ENCODE data around the gene ALDOA.
A peak's percentile ranks its signal among the peaks of the same experiment; 100 is the strongest.
"Not testable (repeated sequence)": the region's sequence is repeated elsewhere in the genome, so short reads cannot be mapped to it uniquely, and the experiment has no call there.

ALDOA gene

DNA sequence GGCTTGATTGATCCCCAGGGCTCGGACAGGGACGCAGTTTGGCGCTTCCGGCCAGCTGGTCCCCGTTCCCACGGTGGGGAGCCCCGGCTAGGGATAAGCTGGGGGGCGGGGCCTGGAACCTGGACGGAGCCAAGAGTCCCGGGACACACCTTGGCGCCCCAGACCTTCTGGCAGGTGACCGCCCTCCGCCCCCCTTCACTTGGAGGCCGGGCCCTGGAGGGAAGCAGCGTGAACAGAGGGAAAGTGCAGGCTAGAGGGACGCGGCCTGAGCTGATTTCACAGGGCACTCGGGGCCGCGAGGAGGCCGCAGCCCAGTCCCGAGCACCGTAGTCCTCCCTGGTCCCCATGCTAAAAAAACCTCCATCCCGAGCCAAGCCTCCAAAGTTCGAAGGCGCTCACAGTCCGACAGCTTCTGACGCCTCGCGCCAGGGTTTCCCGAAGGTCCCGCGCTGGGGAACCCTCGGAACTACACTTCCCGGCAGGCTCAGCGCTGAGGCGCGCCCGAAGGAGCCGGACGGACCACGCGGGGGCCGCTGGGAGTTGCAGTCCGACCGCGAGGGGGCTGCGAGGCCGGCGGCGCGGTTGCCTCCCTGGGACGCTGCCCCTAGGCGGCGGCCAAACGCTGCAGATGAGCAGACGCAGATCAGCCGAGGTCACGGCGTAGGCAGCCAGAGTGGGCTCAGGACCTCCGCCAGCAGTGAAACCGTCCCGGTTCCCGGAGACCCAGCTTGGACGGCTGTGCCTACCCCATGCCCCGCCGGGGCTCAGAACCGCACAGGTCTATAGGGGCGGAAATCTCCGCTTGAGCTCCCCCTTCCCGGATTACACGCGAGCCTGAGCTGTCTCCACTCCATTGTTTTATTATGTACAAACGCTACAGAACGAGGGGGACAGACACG, 26.2 kb downstream of the ALDOA start, which contains the start of gene TBX6:
TSS of gene TBX6 (minus strand) at position 451 of the 899 bp plus-strand sequence. CDS start 731 bp downstream, outside the sequence.
- DNase-seq (ENCODE audit: low read depth), result peak; percentile 91

GRCh38 chr16:30092373-30093010, 26.9 kb downstream of the ALDOA start:
- peak; percentile 62 for DNase-seq (ENCODE audit: low read depth)

GRCh38 chr16:30094541-30095165, 29.1 kb downstream of the ALDOA start:
- no peak for DNase-seq (ENCODE audit: low read depth)

DNA sequence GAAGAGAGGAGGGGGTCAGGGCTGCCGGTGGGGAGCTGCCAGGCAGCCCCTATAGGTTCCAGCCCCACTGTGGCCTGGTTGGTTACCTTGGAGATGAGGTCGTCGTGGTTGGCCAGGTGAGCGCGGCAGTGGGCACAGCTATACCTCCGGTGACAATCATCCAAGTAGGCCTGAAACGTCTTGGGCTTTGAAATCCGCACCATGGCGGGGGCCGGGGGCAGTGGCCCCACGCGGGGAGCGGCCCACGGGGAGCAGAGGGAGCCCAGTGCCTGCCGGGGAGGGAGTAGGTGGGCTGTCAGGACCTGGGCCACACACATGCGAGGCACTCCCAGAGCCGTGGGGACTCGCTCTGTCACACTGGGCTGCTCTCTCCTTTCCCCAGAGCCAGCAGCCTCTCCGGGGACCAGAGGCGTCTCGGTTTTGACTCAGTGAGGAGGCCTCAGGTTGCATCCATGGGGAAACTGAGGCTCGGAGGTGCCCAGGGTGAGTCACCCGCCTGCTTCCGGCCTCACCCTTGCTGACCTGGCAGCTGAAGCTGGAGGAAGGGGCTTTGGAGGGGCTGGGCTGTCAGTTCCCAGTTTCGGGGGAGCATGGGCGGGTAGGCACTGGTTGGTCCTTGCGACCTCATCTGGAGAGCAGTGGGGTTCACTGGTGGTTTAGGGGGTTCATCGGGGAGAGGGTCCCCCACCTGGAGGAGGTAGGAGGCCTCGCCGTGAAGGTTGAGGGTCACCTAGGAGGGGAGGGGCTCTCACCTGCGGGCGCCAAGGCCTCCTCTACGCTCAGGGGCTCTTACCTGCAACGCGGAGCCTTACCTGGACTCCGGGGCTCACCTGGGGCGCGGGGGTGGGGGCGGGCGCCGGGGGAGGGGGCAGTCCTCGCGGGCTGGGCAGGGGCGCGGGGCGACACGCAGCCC, 29.9 kb downstream of the ALDOA start:
- DNase-seq (ENCODE audit: low read depth), result no peak

- peak; percentile 82 for DNase-seq (ENCODE audit: low read depth)
Measured at GRCh38 chr16:30096105-30096861, 30.7 kb downstream of the ALDOA start, which contains the start of gene YPEL3. Gene YPEL3 (minus strand): TSS chr16:30096213. CDS start chr16:30095482, 731 bp downstream.

DNA sequence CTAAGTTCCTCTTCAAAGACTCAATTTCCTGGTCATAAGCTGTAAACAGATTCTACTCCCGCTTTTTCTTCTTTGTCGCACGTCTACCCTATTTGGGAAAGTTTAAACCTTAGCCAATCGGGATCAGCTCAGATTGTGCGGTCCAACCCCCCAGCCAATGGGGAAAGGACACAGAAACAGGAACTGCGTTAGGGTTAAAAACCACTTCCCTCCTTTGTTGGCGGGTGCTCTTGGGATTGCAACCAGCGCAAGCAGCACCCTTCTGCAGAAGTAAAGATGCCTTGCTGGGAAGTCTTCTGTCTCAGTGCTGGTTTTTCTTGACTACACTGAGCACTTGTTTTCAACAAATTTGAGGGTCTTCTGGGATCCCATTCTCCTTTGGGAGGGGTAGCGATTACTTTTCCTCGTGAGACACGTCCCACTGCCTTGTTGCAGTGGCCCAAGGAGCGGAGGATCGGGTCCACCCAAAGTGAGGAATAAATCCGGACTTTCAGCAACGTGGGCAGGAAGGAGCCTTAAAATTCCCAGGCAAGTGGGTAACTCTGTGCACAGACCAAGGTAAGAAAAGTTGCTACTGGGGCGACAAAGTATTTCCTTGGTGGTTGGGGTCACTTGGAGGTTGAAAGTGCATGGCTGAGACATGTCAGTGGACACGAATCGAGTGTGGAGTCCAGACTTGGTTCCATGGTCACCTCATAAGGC, 31.5 kb downstream of the ALDOA start:
- no peak for DNase-seq (ENCODE audit: low read depth)

GRCh38 chr16:30104090-30104489, 38.5 kb downstream of the ALDOA start:
- no peak for DNase-seq (ENCODE audit: low read depth)

DNA sequence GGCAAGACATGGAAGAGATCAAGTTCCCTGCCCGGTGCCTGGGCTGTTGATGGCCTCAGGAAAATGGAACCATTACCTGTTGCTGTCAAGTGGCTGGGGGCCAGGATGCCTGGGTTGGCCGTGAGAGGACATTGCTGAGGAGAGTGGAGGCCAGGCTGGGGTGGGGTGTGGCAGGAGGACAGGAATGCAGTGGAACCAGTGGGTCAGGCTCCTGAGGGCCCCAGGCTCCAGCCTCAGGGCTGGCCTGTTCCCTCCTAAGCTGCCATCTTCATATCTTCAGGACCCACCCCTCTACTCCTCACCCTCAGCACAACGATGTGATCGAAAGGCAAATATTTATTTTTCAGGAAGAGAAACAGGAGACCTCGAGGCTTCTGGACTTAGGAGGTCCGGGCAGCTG, 38.9 kb downstream of the ALDOA start:
- DNase-seq (ENCODE audit: low read depth), result no peak

- DNase-seq (ENCODE audit: low read depth), result no peak
Measured at GRCh38 chr16:30108059-30108850, 42.7 kb downstream of the ALDOA start.

- DNase-seq (ENCODE audit: low read depth), result no peak
Measured at GRCh38 chr16:30110661-30111060, 45.1 kb downstream of the ALDOA start.

- DNase-seq (ENCODE audit: low read depth), result peak; percentile 58
Measured at GRCh38 chr16:30112197-30113030, 46.9 kb downstream of the ALDOA start.

DNA sequence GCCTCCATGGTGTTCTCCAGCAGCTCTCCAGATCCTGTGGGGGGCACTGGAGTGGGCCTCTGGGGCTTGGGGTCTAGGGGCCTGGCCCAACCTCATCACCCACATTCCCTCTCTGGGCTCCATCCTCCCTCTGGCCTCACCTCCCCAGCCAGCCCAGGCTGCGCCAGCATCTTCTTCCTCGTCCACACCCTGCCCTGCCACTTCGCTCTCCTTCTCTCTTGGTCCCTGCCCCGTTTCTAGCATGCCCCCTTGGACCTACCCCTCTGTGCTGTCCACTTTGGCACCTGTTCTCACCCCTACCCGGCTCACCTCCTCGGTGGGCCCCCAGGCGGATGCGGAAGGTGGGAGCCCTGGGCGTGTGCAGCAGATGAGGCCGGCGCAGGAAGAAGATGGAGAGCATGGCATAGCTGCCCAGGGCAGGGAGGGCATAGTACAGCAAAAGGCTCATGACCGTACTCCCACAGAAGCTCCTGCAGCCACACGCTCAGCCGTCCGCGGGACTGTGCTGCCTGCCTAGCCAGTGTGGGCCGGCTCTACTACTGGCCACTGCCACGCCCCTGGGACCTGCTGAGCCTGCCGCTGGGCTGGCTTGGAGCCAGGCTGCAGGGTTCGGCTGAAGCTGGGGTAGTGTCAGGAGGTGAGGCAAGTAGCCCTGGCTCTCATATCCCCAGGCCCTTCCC, 47.6 kb downstream of the ALDOA start, which contains the start of gene GDPD3:
TSS of gene GDPD3 (minus strand) at position 507 of the 680 bp plus-strand sequence. CDS start at position 448, 59 bp downstream.
- DNase-seq (ENCODE audit: low read depth), result no peak

- DNase-seq (ENCODE audit: low read depth), result no peak
Measured at GRCh38 chr16:30113711-30114333, 48.3 kb downstream of the ALDOA start.

DNA sequence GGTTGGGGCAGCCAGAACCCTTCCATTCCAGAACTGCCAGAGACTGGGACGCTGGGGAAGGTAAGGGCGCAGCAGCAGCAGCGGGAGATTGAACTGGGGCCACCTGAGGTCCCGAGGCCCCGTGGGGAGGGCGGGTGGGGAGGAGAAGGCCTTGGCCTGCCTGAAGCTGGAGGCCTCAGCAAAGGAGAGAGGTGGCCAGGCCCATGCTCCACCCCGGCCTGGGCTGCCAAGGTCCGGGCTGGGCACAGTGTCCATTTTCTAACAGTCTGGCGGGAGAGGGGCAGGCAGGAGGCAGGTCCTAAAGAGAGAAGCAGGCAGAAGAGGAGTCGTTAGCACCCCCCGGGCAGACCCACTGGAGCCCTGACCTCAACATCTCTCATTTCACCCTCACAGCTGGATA, 48.9 kb downstream of the ALDOA start:
- no peak for DNase-seq (ENCODE audit: low read depth)

DNA sequence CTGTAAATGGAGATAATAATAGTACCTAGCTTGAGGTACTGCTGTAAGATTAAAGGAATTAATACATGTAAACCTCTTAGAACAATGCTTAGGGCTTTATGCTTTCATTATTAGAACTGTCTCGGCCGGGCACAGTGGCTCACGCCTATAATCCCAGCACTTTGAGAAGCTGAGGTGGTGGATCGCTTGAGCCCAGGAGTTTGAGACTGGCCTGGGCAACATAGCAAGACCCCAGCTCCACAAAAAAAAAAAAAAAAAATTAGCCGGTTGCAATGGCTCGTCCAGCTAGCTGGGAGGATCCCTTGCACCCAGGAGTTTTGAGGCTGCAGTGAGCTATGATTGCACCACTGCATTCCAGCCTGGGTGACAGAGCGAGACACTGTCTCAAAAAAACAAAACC, 49.3 kb downstream of the ALDOA start:
- DNase-seq (ENCODE audit: low read depth), result not testable (repeated sequence)

- DNase-seq (ENCODE audit: low read depth), result no peak
Measured at GRCh38 chr16:30115238-30115637, 49.7 kb downstream of the ALDOA start.

All from activated T-cell treated with anti-CD3 and anti-CD28 coated beads for 24 hours (primary cell).